ENCODE results near the gene APOBEC4. TPM values are rescaled to one million over a fixed set of nuclear protein-coding genes. Genes with fewer than 3 reads are reported as not detected.

APOBEC4 gene
- total and polyA plus RNA-seq, 9 of the 15 experiments (the other 6 are each of a cell fraction or from before 2014, with no cell fraction given): not detected

- peak; percentile 96 for TF ChIP-seq JUND (IDR thresholded peaks at IDR 0.05; ENCODE audit: borderline replicate concordance, low read depth, low read length)
- TF ChIP-seq JUND (tag; IDR thresholded peaks at IDR 0.05; ENCODE audit: borderline replicate concordance, low read depth, low read length): peak; percentile 95
- TF ChIP-seq ATF1 (CRISPR knock-in tag; IDR thresholded peaks at IDR 0.05): no peak
- peak; percentile 88 for TF ChIP-seq ATF1 (tag; IDR thresholded peaks at IDR 0.05)
- no peak for TF ChIP-seq USF1 (CRISPR knock-in tag; IDR thresholded peaks at IDR 0.05)
- peak; percentile 56; the same call in 1 of the 2 replicates for TF ChIP-seq GABPB1 (CRISPR knock-in tag; IDR thresholded peaks at IDR 0.05)
- TF ChIP-seq CREBBP (IDR thresholded peaks at IDR 0.05; ENCODE audit: low read depth, low read length): no peak
- no peak for TF ChIP-seq SRF (CRISPR knock-in tag; IDR thresholded peaks at IDR 0.05)
- TF ChIP-seq DPF2 (IDR thresholded peaks at IDR 0.05): peak; percentile 67
- TF ChIP-seq ETV1 (tag; conservative IDR thresholded peaks at IDR 0.05; ENCODE audit: low read depth): no peak
- TF ChIP-seq SRSF9 (IDR thresholded peaks at IDR 0.05; ENCODE audit: borderline replicate concordance, low read depth, low read length): no peak
- no peak for TF ChIP-seq SMARCB1 (IDR thresholded peaks at IDR 0.05; ENCODE audit: insufficient read length, low read depth)
- peak; percentile 18 to 39; a peak in 1 of 4 replicates for TF ChIP-seq MAZ (CRISPR knock-in tag; conservative IDR thresholded peaks at IDR 0.05 in 1 of 2, IDR thresholded peaks at IDR 0.05 in 1 of 2)
- no peak for TF ChIP-seq MCM5 (IDR thresholded peaks at IDR 0.05; ENCODE audit: low read depth)
- TF ChIP-seq, protein P1, sequence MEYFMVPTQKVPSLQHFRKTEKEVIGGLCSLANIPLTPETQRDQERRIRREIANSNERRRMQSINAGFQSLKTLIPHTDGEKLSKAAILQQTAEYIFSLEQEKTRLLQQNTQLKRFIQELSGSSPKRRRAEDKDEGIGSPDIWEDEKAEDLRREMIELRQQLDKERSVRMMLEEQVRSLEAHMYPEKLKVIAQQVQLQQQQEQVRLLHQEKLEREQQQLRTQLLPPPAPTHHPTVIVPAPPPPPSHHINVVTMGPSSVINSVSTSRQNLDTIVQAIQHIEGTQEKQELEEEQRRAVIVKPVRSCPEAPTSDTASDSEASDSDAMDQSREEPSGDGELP (CRISPR knock-in tag; IDR thresholded peaks at IDR 0.05; ENCODE audit: borderline replicate concordance): peak; percentile 56; the same call in 1 of the 2 replicates
- no peak for TF ChIP-seq SNAPC5 (CRISPR knock-in tag; IDR thresholded peaks at IDR 0.05)
- no peak for TF ChIP-seq ZNF197 (CRISPR knock-in tag; IDR thresholded peaks at IDR 0.05; ENCODE audit: low read depth)
- no peak for TF ChIP-seq BRD4 (IDR thresholded peaks at IDR 0.05)
- TF ChIP-seq FOSL1 (tag; conservative IDR thresholded peaks at IDR 0.05): peak; percentile 80
- TF ChIP-seq ZFPM2 (CRISPR knock-in tag; IDR thresholded peaks at IDR 0.05): no peak
- no peak for TF ChIP-seq TAF7 (tag; IDR thresholded peaks at IDR 0.05)
- TF ChIP-seq, protein P2, sequence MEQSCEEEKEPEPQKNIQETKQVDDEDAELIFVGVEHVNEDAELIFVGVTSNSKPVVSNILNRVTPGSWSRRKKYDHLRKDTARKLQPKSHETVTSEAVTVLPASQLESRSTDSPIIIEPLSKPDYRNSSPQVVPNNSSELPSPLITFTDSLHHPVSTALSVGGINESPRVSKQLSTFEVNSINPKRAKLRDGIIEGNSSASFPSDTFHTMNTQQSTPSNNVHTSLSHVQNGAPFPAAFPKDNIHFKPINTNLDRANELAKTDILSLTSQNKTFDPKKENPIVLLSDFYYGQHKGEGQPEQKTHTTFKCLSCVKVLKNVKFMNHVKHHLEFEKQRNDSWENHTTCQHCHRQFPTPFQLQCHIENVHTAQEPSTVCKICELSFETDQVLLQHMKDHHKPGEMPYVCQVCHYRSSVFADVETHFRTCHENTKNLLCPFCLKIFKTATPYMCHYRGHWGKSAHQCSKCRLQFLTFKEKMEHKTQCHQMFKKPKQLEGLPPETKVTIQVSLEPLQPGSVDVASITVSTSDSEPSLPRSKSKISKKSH (CRISPR knock-in tag; IDR thresholded peaks at IDR 0.05): no peak
- no peak for TF ChIP-seq LARP7 (IDR thresholded peaks at IDR 0.05)
- no peak for TF ChIP-seq TAF15 (IDR thresholded peaks at IDR 0.05; ENCODE audit: low read depth, low read length)
- TF ChIP-seq TGIF2 (CRISPR knock-in tag; IDR thresholded peaks at IDR 0.05): no peak
- 0 out of 2 replicates have a peak, but pooled peaks have one; percentile 17 for TF ChIP-seq BHLHE40 (IDR thresholded peaks at IDR 0.05; ENCODE audit: low read length)
- peak; percentile 75; the same call in 1 of the 2 replicates for TF ChIP-seq ELF4 (CRISPR knock-in tag; IDR thresholded peaks at IDR 0.05)
- TF ChIP-seq HDAC6 (IDR thresholded peaks at IDR 0.05; ENCODE audit: low read depth, low read length): no peak
Measured at GRCh38 chr1:183604038-183604808, 48.9 kb downstream of the APOBEC4 start (continued).
